ENCODE data around the gene CEP250.
A peak's percentile ranks its signal among the peaks of the same experiment; 100 is the strongest.

The CEP250 gene

GRCh38 chr20:35561268-35561667 is 105.9 kb downstream of the CEP250 start:
- ChIA-PET POLR2A (interaction anchor here (1.3 kb wide), 1 partner anchor 21 kb away, joined by 4 read pairs; no protein-coding TSS in a partner anchor), CTCF (no interaction called here)
- TF ChIP-seq, protein P1, sequence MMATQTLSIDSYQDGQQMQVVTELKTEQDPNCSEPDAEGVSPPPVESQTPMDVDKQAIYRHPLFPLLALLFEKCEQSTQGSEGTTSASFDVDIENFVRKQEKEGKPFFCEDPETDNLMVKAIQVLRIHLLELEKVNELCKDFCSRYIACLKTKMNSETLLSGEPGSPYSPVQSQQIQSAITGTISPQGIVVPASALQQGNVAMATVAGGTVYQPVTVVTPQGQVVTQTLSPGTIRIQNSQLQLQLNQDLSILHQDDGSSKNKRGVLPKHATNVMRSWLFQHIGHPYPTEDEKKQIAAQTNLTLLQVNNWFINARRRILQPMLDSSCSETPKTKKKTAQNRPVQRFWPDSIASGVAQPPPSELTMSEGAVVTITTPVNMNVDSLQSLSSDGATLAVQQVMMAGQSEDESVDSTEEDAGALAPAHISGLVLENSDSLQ (IDR thresholded peaks at IDR 0.05), result no peak
- TF ChIP-seq FOXM1 (IDR thresholded peaks at IDR 0.05; ENCODE audit: borderline replicate concordance), result no peak
- TF ChIP-seq L3MBTL2 (conservative IDR thresholded peaks at IDR 0.05), result no peak
- no peak for TF ChIP-seq CTBP1 (IDR thresholded peaks at IDR 0.05; ENCODE audit: borderline replicate concordance)
- TF ChIP-seq FOXK2 (IDR thresholded peaks at IDR 0.05), result no peak
- TF ChIP-seq ELF4 (IDR thresholded peaks at IDR 0.05), result no peak
- no peak for TF ChIP-seq FOXA1 (IDR thresholded peaks at IDR 0.05)
- TF ChIP-seq ZNF384 (IDR thresholded peaks at IDR 0.05), result no peak
- TF ChIP-seq LEF1 (IDR thresholded peaks at IDR 0.05; ENCODE audit: borderline replicate concordance), result no peak
- TF ChIP-seq SP1 (IDR thresholded peaks at IDR 0.05), result no peak
- no peak for TF ChIP-seq TARDBP (IDR thresholded peaks at IDR 0.05)
- no peak for TF ChIP-seq HDGF (IDR thresholded peaks at IDR 0.05; ENCODE audit: borderline replicate concordance)
- TF ChIP-seq ARNT (IDR thresholded peaks at IDR 0.05), result no peak
- TF ChIP-seq SUZ12 (IDR thresholded peaks at IDR 0.05), result no peak
- no peak for TF ChIP-seq BHLHE40 (IDR thresholded peaks at IDR 0.05; ENCODE audit: borderline replicate concordance)
- TF ChIP-seq NFRKB (IDR thresholded peaks at IDR 0.05), result no peak
- DNase-seq (ENCODE audit: extremely low spot score), result peak; percentile 45

DNA sequence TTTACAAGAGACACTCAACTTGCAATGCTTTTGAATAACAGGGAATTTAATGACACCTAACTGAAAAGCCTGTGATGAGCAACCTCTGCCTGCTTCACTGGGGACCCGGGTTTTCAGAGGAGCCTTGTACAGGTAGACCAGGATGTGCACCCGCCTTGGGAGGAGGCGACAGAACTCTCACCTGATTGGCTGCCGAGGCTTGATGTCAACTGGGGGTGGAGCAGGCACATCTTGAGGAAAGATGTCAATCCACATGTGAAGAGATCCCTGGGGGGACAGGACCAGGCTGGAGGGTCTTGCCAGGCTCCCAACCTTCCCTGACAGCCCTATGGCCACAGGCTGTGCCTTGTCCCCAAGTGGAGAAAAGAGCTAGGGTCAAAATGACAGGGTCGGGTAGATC is 106.3 kb downstream of the CEP250 start:
- POLR2A ChIA-PET, result interaction anchor here (1.3 kb wide), 1 partner anchor 22 kb away, joined by 4 read pairs; no protein-coding TSS in a partner anchor
- CTCF ChIA-PET, result interaction anchor here (0.6 kb wide), 1 partner anchor 9 kb away, joined by 3 read pairs; no protein-coding TSS in a partner anchor
- DNase-seq (ENCODE audit: extremely low spot score), result no peak

DNA sequence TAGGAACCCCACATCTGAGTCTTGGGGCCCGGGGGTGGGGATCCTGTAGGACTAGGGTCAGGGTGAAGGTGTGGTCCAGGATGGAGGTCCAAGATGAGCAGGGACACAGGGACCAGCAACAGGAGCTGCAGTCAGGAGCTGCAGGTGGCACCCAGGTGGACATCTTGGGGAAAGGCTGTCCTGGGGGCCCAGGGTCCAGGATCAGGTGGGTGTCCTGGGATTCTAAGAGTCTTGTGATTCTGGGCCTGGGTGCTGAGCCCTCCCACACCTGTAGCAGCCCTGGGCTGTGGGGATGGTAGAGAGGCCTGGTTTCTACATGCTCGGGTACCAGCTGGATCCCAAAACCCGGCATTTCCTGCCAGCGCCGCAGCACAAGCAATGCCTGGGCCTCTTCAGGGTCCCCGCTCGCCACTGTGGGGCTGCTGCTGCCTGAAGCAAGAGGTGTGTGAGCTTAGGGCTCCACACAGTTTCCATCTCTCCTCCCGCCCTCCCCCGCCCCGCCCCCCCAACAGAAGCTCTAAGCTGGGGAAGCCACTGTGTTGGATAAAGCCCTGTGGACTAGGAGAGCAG is 107.2 kb downstream of the CEP250 start:
- POLR2A ChIA-PET, result interaction anchor here (1.3 kb wide), 1 partner anchor 23 kb away, joined by 4 read pairs; no protein-coding TSS in a partner anchor
- TF ChIP-seq NFRKB (IDR thresholded peaks at IDR 0.05), result no peak
- no peak for TF ChIP-seq L3MBTL2 (conservative IDR thresholded peaks at IDR 0.05)
- TF ChIP-seq HDGF (IDR thresholded peaks at IDR 0.05; ENCODE audit: borderline replicate concordance), result no peak
- TF ChIP-seq, protein P1 (IDR thresholded peaks at IDR 0.05), result no peak
- no peak for TF ChIP-seq FOXK2 (IDR thresholded peaks at IDR 0.05)
- TF ChIP-seq TARDBP (IDR thresholded peaks at IDR 0.05), result no peak
- TF ChIP-seq FOXM1 (IDR thresholded peaks at IDR 0.05; ENCODE audit: borderline replicate concordance), result no peak
- no peak for TF ChIP-seq SP1 (IDR thresholded peaks at IDR 0.05)
- no peak for TF ChIP-seq CTBP1 (IDR thresholded peaks at IDR 0.05; ENCODE audit: borderline replicate concordance)
- TF ChIP-seq ARNT (IDR thresholded peaks at IDR 0.05), result no peak
- TF ChIP-seq ELF4 (IDR thresholded peaks at IDR 0.05), result no peak
- DNase-seq (ENCODE audit: extremely low spot score), result no peak
- CTCF ChIA-PET, result interaction anchor here (0.6 kb wide), 1 partner anchor 8 kb away, joined by 3 read pairs; no protein-coding TSS in a partner anchor

More for the DNA sequence above, 106.3 kb downstream of the CEP250 start:
- TF ChIP-seq ELF4 (IDR thresholded peaks at IDR 0.05), result no peak
- TF ChIP-seq, protein P1 (IDR thresholded peaks at IDR 0.05), result no peak
- TF ChIP-seq BHLHE40 (IDR thresholded peaks at IDR 0.05; ENCODE audit: borderline replicate concordance), result no peak
- TF ChIP-seq L3MBTL2 (conservative IDR thresholded peaks at IDR 0.05), result no peak
- no peak for TF ChIP-seq FOXA1 (IDR thresholded peaks at IDR 0.05)
- TF ChIP-seq NFRKB (IDR thresholded peaks at IDR 0.05), result no peak
- no peak for TF ChIP-seq HDGF (IDR thresholded peaks at IDR 0.05; ENCODE audit: borderline replicate concordance)
- no peak for TF ChIP-seq SUZ12 (IDR thresholded peaks at IDR 0.05)
- no peak for TF ChIP-seq SP1 (IDR thresholded peaks at IDR 0.05)
- TF ChIP-seq ARNT (IDR thresholded peaks at IDR 0.05), result no peak
- TF ChIP-seq FOXK2 (IDR thresholded peaks at IDR 0.05), result no peak
- TF ChIP-seq ZNF384 (IDR thresholded peaks at IDR 0.05), result no peak
- no peak for TF ChIP-seq CTBP1 (IDR thresholded peaks at IDR 0.05; ENCODE audit: borderline replicate concordance)
- TF ChIP-seq LEF1 (IDR thresholded peaks at IDR 0.05; ENCODE audit: borderline replicate concordance), result no peak
- no peak for TF ChIP-seq FOXM1 (IDR thresholded peaks at IDR 0.05; ENCODE audit: borderline replicate concordance)
- no peak for TF ChIP-seq TARDBP (IDR thresholded peaks at IDR 0.05)

DNA sequence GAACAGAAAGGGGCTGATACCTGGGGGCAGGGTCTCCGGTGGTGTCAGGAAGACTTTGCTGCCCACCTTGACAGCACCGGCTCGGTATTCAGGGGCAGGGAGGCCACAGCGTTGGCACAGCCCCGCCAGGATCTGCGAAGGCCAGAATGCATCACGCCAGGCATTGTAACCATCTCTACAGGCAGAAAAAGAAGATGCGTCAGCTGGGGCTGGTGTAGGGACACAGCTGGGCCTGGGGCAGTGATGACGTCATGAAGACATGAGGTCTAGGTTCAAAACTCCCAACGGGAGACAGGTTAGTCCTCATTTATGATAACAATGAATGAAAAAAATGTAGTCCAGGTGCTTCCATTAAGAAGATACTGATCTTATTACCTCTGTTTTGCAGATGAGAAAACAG is 108.4 kb downstream of the CEP250 start:
- CTCF ChIA-PET, result no interaction called here
- no peak for DNase-seq (ENCODE audit: extremely low spot score)
- TF ChIP-seq ARNT (IDR thresholded peaks at IDR 0.05) (no peak), SUZ12 (IDR thresholded peaks at IDR 0.05) (no peak), FOXK2 (IDR thresholded peaks at IDR 0.05) (no peak)
- POLR2A ChIA-PET, result no interaction called here

GRCh38 chr20:35564905-35565304 is 109.5 kb downstream of the CEP250 start:
- CTCF ChIA-PET, result no interaction called here
- no peak for DNase-seq (ENCODE audit: extremely low spot score)
- TF ChIP-seq BHLHE40 (IDR thresholded peaks at IDR 0.05; ENCODE audit: borderline replicate concordance) (no peak), CTBP1 (IDR thresholded peaks at IDR 0.05; ENCODE audit: borderline replicate concordance) (no peak), NFRKB (IDR thresholded peaks at IDR 0.05) (no peak), ELF4 (IDR thresholded peaks at IDR 0.05) (no peak), SP1 (IDR thresholded peaks at IDR 0.05) (no peak), ARNT (IDR thresholded peaks at IDR 0.05) (no peak), SUZ12 (IDR thresholded peaks at IDR 0.05) (no peak), HDGF (IDR thresholded peaks at IDR 0.05; ENCODE audit: borderline replicate concordance) (no peak), ZNF384 (IDR thresholded peaks at IDR 0.05) (no peak), FOXM1 (IDR thresholded peaks at IDR 0.05; ENCODE audit: borderline replicate concordance) (no peak), FOXK2 (IDR thresholded peaks at IDR 0.05) (no peak), TARDBP (IDR thresholded peaks at IDR 0.05) (no peak), L3MBTL2 (conservative IDR thresholded peaks at IDR 0.05) (no peak), LEF1 (IDR thresholded peaks at IDR 0.05; ENCODE audit: borderline replicate concordance) (no peak), FOXA1 (IDR thresholded peaks at IDR 0.05) (no peak)
- TF ChIP-seq, protein P1 (IDR thresholded peaks at IDR 0.05), result no peak
- POLR2A ChIA-PET, result no interaction called here
